Measurements from ENCODE around the gene CEP112.

DNA sequence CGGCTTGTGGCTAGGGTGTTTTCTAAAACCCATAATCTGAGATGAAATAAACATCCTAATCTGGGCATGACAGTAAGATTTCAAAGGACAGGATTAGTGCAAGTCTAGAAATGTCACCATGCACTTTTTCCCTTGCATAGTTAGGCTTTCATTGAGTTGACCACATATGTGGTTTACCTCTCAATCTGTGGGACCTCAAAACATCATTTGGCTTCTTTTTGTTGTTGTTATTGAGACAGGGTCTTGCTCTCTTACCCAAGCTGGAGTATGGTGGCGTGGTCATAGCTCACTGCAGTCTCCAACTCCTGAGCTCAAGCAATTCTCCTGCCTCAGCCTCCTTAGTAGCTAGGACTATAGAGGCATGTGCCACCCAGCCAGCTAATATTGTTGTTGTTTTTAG, 197.8 kb downstream of the CEP112 start:
- TF ChIP-seq POLR2AphosphoS5 (IDR thresholded peaks at IDR 0.05; ENCODE audit: insufficient read depth in 1 of 2, low read depth in 1 of 2), result no peak
- TF ChIP-seq, protein P1, sequence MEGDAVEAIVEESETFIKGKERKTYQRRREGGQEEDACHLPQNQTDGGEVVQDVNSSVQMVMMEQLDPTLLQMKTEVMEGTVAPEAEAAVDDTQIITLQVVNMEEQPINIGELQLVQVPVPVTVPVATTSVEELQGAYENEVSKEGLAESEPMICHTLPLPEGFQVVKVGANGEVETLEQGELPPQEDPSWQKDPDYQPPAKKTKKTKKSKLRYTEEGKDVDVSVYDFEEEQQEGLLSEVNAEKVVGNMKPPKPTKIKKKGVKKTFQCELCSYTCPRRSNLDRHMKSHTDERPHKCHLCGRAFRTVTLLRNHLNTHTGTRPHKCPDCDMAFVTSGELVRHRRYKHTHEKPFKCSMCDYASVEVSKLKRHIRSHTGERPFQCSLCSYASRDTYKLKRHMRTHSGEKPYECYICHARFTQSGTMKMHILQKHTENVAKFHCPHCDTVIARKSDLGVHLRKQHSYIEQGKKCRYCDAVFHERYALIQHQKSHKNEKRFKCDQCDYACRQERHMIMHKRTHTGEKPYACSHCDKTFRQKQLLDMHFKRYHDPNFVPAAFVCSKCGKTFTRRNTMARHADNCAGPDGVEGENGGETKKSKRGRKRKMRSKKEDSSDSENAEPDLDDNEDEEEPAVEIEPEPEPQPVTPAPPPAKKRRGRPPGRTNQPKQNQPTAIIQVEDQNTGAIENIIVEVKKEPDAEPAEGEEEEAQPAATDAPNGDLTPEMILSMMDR (IDR thresholded peaks at IDR 0.05), result no peak
- TF ChIP-seq POLR2A (IDR thresholded peaks at IDR 0.05), result no peak

All from vagina (tissue), 2 donors.